Kasumi-1 (cell line): ENCODE results near the gene ADAMTS17.

ENCODE experiments used
- DNase-seq, 2 experiments: peaks; one replicate each; lab custom pipeline; 2025; lab: John Stamatoyannopoulos, UW

The ADAMTS17 gene

DNA sequence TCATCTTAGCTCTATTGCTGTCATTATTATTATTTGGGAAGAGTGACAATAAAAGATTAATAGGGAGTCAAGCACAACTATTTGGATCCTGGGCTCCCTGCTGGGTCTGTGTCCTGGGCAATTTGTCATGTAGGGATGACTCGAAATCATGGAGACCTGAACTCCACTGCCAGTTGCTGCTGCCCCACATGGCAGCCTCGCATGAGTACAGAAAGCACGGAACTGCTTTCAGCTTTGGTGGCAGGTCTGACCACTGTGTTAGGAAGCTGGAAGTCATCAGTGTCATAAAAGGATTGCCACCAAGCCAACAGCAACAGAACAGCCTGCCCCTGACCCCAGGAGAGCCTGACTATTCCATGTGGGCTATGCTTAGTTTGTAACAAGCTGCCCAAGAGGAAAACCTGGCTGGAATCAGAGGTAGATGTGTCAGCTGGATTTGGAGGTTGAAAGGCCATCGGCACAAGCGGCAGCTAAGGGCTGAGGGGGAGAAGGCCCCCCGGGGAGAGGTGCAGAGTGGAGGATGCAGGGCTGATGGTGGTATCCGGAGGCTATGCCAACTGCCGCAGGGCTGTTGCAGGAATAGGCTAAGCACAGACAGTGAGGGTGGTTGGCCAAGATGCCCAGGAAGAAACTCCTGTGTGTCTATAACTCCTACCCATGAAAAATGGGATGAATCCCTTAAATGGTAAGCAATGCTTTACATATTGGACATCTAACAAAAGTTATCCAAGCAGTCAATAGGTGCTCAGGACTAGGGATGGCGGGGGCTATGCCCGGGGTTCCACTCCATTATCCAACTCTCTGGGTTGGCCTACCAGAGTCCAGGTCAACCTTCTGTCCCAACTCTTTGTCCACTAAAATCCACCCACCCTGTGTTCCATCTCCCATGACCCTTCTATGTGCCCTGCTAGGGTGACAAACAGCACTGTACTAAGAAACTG lies 291.6 kb downstream of the ADAMTS17 start:
- DNase-seq, result no peak

- no peak for DNase-seq
Measured at GRCh38 chr15:100049483-100049882, 292.3 kb downstream of the ADAMTS17 start.

- DNase-seq, result no peak
Measured at GRCh38 chr15:100048736-100049135, 293.0 kb downstream of the ADAMTS17 start.

DNA sequence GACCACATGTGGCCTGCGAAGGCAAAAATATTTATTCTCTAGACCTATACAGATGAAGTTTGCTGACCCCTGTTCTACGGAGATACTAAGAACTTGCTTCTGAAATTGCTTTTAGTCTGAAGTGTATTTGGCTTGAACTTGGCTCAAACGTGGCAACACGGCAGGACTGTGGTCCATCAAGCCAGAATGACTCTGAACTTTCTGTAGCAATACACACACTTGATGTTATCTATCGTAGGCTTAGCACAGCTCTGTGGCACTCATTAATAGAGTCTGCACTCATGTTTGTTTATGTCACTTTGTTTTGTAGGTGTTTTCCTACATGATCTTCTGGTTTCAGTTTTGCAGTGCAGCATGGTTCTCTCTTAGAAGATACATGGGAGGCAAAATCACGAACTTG lies 298.1 kb downstream of the ADAMTS17 start:
- no peak for DNase-seq

DNA sequence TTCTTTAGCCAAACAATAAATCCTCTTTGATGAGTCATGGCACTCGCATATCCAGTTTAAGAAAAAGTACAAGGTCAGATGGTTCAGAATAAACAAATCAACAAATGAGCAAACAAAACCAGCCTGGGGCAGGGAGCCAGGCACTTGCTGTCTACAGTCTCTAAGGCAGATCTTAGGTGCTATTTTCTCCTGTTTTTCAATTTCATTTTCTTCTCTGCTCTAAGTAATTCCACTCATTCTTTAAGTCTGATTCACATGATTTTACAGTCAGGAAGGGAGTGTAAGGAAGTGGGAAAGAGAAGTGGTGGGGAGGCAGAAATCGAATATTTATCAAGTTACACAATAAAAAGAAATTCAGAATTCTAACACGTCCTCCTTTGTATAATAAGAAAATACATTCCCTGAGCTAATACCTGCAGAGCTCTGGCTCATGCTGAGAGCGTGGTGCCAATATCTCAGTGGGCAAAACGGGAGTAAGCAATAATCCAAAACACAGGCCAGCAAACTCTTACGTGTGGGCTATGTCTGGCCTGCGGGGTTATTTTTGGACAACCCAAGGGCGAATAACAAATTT lies 298.6 kb downstream of the ADAMTS17 start:
- DNase-seq, result peak in 1 of 2 experiments; percentile 2

DNA sequence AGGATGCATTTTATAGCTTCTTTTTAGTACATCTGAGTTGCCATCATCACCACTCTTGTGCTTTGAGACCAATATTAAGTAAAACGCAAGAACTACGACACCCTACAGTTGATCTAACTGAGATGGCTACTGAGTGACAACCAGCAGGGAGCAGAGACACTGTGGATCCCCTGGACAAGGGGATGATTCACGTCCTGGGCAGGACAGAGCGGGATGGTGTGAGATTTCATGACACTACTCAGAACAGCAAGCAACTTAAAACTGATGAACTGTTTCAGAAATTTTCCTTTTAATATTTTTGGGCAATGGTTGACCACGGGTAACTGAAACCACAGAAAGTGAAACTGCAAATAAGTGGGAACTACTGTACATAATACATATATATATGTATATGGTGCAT lies 299.2 kb downstream of the ADAMTS17 start:
- no peak for DNase-seq

DNA sequence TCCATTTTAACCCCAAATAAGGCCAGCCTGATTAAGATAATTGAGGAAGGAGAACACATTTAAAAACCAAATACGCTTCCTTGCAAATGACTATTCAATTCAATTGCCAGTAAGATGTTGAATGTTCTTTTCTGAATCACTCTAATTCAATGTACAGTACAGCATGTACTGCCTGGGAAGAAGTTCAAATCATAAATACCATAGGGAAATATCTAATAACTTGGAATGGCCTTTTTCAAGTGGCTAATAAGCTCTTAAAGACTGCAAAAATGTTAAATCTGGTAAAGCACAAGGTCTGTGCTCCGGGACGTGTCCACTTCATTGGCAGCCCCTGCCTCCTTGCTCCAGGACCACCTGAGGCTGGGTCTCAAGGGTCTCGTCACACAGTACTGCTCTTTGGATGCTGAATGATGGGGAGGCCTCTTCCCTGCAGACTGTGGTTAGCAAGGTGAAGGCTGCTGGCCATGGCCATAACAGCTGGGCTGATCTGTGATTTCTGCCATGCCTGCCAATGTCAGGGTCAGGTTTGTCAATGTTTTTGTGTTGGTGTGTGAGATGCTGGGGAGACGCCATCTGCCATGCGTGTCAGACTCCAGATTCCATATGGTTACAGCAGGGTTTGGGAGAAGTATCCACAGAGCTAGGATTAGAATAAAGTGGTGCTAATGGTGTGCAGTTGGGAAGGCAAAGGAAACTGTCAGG lies 300.5 kb downstream of the ADAMTS17 start:
- DNase-seq, result no peak

GRCh38 chr15:100039994-100040393 lies 301.8 kb downstream of the ADAMTS17 start:
- DNase-seq, result no peak

GRCh38 chr15:100038736-100039135 lies 303.0 kb downstream of the ADAMTS17 start:
- no peak for DNase-seq

DNA sequence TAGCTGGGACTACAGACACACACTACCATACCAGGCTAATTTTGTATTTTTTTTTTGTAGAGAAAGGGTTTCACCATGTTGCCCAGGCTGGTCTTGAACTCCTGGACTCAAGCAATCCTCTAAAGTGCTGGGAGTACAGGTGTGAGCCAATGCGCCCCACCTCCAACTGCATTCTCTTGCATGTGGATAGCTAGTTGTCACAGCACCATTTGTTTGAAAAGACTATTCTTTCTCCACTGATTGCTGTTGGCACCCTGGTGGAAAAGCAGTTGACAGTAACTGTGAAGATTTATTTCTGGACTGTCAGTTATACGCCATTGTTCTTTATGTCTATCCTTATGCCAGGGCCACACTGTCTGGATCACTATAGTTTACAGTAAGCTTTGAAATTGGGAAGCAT lies 303.9 kb downstream of the ADAMTS17 start:
- no peak for DNase-seq

DNA sequence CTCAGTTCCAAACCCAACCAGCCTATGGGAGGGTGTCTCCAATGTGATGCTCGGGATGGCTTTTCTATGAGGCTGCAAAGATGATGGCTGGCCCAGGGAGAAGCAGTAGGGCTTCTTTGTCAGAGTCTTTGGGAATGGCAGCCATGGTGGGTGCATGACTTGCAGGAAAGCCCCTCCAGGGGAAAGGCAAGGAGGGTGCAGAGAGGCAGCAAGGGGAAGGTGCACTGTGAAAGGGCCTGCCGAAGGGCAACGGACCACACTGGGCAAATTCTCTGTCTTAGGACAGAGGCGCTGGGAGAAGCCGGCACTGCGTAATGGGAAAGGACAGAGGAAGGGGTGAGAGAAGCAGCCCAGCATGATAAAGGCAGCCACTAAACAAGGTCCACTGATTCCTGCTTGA lies 305.8 kb downstream of the ADAMTS17 start:
- DNase-seq, result no peak

DNA sequence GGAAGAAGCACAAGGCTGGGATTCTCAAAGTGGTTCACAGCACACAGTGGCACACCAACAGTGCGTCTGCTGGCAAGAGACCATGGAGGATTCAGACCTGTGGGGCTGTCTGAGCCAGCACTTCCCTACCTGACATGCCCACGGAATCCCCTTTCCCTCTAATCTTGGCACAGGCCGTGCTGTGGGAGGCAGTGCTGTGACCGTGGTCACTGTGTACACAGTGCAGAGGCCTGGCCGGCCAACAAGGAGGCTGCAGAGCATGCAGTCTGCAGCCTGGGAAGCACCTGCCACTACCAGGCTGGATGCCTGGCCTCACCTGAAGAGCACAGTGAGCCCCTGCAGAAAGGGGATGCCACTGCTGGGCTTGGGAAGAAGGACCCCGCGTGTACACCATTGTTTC lies 307.6 kb downstream of the ADAMTS17 start:
- no peak for DNase-seq

GRCh38 chr15:100033140-100033857 lies 308.5 kb downstream of the ADAMTS17 start:
- no peak for DNase-seq

DNA sequence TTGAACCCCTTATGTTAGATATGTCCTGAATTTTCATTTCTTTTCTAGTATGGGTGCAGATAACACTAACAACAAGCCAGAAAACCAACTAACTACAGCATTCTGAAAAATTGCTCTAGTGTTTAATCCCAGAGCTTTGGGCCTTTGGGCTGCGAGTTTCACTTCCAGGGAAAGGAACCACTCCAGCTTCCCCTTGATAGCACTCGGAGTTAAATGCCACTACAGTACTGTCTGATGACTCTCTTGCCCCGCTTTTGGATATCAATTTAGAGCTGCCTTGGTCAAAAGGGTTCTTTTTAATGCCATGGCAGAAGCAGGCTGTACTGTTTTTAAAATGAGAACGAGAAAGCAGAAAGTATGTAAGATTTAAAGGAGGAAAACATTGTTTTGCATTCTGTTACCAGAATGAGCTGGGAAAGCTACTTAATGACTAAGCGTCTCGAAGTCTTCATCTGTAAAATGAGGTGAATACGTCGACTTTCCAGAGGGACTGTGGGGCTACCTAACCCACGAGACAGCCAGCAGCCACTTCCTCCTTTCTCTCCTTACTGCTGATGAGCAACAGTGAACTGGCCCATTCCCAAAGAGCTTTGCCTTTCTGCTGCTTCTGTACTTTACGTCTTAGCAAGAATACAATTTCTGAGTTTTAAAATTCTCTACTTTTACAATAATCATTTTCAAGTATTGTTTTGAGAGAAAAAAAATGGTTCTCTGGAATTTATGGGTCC lies 309.3 kb downstream of the ADAMTS17 start:
- DNase-seq, result peak; percentile 42 to 62

GRCh38 chr15:100031665-100032357 lies 310.0 kb downstream of the ADAMTS17 start:
- DNase-seq, result no peak

DNA sequence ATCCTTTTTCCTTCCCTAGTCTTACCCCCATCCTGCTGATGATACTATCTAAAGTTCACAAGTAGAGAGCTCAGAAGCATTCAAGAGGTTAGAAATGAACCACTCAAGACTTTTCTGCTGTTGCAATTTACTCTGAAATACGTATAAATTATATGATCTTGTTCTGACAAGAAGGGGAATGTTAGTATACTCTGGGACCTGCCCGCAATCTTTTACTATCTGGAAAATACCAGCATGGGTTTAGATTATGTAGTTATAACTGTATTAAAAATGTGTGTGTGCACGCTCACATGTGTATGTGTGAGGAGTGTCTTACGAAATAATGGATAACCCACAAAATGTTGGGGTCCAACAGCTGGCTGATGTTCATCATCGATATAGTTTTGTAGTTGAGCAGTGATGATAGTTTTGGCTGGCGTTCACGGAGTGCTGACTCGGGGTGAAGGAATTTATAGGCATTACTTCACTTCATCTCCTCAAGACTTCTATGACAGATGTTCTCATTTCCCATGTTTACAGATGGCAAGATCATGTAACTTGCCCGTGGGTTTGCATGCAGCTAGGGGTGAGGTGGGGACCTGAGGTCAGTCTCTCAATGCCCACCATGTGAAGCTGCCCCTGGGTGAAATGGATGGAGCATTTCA lies 311.1 kb downstream of the ADAMTS17 start:
- no peak for DNase-seq

DNA sequence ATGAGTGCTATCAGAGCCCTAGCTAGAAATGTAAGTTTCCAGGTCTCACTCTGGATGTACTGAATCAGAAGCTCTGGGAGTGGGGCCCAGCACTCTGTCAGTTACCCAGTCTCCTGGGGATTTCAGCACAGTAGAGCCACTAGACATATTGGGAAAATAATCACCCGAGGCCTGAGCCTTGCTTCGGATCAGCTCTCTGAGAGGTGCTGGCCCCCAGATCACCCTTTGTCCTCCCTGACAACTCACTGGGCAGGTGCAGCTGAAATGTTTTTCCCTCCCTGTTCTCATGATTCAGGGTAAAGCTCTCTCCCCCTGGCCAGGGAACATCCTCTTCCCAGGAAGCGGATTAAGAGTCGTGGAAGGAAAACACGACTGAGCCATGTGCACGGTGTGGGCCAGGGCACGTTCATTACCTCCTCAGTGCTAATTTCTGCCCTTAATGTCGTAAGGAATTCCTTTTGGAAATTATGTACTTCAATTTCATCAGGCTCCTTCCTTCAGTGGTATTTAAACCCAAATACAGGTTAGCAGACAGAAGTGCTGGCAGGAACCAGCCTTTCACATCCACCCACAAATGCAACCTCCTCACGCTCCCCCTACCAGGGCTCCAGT lies 311.8 kb downstream of the ADAMTS17 start:
- DNase-seq, result no peak

- DNase-seq, result no peak
Measured at GRCh38 chr15:100029045-100029444, 312.7 kb downstream of the ADAMTS17 start.

DNA sequence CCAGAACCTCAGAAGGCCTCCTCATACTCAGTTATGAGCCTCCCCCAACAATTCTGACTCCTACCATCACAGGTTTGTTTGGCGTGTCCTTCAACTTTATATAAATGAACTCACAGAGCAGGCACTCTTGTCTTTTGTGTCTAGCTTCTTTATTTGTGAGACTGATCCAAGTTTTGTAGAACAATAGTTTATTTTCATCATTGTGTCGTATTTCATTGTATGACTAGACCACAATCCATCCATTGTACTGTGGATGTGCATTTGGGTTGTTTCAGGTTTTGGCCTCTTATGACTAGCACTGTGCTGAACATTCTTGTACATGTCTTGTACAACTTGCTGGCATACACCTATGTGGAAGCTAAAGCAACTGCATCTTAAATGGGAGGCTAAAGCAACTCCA lies 315.7 kb downstream of the ADAMTS17 start:
- no peak for DNase-seq

DNA sequence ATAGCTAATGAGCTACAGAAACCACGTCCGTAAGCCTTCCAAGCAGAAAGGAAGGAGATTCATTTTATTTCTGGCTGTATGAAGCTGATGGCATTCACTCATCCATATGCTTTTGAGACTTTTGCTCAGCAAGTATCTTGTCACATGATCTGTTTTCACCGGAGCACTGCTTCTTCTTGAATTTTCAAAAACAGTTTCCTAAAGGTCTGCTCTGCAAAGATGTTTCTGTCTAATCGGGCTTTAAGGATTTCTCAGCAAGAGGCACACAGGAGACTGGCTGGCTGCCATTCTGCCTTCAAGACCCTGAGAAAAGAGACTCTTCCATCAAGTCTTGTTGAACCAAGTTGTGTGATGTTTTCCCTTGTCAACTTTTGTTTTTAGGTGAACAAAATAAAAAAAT lies 319.0 kb downstream of the ADAMTS17 start:
- no peak for DNase-seq
